Fibroblast of skin of left biceps (primary cell): Measurements from ENCODE around the gene SMAD3.

Experiments
- DNase-seq, 2 experiments: peaks; one replicate each; pipeline ENCODE4 v3.0.0-alpha.2; 2013; ENCODE audit warnings: low read depth in 2 of 2

The SMAD3 gene

GRCh38 chr15:67196672-67197363, 131.4 kb downstream of the SMAD3 start:
- DNase-seq = peak; percentile 61 to 65

DNA sequence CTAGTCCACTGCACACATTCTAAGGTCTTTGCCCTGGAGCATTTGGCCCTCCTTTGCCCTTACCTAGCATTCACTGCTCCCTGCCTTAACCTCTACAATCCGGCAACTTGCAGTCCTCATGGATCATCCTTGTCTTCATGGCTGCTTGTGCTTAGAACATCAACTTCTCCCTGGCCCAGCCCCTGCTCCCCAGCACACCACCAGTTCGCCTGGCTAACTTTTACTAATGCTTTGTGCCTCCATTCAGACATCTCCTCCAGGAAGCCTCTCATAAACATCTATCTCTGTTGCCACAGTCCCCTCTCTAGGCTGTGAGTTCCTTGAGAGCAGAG, 131.9 kb downstream of the SMAD3 start:
- DNase-seq = no peak

DNA sequence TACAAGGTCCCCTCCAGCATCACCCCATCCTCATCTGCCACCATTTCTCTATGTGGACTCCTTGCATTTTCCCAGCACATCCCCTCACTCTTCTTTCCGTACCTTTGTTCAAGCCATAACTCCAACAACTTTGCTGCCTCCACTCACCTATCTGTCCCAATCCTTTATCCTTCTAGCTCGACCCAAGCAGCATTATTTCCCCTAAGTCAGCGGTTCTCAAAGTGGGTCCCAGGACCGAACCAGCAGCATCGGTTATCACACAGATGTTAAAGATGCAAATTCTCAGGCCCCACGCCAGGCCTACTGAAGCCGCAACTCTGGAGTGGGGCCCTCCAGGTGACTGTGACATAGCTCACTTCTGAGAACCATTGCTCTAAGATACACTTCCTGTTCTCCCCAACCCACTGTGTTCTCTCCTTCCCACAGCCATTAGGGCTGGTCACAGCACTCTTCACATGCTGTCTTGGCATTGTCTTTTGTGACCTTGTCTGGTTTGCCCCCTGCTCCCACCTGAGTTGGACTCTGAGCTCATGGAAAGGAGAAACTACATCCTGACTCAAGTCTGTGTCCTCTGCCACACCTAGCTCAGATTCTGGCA, 132.9 kb downstream of the SMAD3 start:
- DNase-seq = no peak

- no peak for DNase-seq
These were observed 134.0 kb downstream of the SMAD3 start for GRCh38 chr15:67199391-67199790.

DNA sequence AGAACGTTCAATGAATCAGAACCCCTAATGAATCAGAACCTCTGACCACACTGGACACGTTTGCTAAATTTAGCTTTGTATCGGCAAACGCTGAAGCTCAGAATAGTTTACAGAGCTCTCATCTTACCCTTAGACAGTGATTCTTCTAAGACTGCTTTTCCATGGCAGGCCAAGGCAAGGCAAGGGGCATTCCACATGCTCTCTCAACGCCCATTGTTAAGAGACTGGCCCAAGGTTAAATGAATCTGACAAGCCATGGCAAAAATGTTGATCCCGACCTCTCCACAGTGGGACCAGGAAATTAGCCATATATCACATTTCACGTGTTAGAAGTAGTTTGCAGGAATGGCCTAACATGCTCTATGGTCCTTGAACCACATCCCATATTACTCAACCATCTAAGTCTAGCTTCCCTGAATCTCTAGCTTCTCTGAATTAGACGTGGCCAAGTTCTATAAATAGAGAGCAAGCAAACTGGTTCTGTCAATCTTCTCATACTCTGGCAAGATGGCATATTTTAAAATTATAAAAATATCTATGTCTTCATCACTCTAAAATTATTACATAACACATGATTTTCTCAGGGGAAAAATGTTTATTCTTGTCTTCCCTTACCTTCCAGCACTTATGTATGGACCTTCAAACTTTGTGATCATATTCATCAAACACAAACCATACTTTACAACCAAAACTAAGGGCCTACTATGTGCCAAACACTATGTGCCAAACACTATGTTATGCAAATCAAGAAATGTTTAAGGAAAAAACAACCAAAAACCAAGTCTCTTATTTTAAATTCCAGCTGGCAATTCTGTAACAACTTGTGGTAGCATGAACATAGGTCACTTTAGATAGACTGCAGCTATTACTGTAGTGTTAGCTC, 134.7 kb downstream of the SMAD3 start:
- no peak for DNase-seq

DNA sequence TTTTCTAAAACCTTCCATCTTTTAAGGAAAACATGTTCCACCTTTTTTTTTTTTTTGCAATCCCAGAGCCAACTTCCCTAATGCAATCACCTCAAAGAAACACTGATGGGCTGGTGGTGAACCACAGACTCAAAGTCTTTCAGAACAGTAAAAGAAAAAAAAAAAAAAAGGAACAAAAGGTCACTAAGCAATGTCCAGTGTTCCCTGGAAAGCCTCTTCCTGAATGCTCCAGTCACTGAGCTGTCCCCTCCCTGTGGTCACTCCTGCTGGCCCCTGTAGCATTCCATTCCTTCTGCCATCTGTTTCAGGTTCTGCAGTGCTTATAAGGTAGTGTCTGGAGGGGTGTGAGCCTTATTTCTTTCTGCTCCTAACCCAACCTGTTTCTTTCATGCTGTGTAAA, 135.7 kb downstream of the SMAD3 start:
- DNase-seq = no peak

DNA sequence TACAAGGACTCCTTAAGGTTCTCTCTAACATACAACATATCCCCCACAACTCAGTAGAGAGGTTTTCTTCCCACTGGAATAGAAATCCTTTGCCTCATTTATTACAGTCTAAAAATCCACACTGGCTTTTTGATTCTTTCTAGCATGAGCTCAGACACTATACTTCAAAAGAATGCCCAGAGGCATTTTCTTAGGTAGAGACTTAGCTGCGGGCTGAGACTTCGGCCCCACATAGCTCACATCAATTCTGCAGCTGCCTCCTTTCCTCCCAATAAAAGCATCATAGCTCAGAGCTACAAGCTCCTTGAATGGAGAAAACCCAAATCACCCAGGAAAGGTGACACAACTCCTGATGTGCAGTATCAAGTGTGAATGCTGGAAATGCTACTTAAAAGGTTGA, 136.7 kb downstream of the SMAD3 start:
- DNase-seq = no peak

- no peak for DNase-seq
These were observed 137.6 kb downstream of the SMAD3 start for GRCh38 chr15:67202991-67203390.

GRCh38 chr15:67207555-67208207, 142.3 kb downstream of the SMAD3 start:
- no peak for DNase-seq

DNA sequence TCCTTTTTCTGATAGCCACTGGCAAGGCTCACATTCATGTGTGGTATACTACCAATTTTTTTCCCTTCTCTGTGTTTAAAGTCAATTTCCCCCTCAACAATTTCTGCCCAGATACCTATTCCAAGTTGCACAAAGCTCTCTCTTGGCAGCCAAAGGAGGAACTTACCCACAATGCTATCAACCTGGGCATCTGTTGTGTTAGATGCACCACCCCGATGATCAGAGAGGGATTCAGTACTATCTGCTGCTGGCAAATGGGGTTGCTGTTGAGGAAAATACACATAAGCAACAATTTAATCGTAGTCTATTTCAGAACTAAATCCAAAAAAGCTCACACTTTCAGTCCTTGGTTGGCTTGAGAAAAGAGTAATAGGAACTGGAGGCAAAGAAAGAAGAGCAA, 143.0 kb downstream of the SMAD3 start:
- DNase-seq = no peak

GRCh38 chr15:67210555-67211168, 145.3 kb downstream of the SMAD3 start:
- DNase-seq = no peak

GRCh38 chr15:67212684-67213367, 147.4 kb downstream of the SMAD3 start:
- DNase-seq = no peak

DNA sequence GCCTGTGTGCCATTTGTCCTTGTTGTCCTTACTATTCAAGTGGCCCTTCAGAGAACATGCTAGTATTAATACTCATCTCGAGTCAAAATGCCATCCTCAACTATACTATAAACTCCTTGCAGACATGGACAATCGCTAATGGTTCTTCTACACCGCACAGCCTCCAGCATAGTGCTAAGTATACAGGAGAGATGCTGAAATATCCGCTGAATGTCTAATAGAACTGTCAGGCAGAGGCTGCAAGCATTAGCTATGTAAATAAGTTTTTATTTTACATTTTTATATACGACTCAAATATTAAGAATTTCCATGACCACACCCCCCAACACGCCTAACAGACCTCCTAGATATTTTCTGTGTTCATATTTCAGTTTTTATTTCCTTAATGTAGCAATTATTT, 149.7 kb downstream of the SMAD3 start:
- no peak for DNase-seq

DNA sequence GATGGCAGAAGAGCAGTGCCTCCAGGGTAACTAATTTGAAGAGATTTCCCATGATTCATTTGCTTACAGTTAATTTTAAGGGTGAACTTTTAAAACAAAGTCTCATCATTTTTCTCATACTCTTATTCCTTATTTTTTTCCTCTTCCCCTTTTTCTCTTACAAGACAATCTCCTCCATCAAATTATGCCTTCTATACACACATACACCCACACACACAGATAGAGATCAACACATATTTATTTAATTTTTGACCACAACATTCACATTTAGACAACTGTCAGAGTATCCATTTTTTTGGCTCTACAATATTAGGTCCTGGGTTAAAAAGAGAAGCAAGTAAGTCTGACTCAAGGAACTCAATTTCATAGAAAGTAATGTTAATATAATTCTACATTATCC, 151.5 kb downstream of the SMAD3 start:
- no peak for DNase-seq

GRCh38 chr15:67218428-67218827, 153.0 kb downstream of the SMAD3 start:
- DNase-seq = no peak

DNA sequence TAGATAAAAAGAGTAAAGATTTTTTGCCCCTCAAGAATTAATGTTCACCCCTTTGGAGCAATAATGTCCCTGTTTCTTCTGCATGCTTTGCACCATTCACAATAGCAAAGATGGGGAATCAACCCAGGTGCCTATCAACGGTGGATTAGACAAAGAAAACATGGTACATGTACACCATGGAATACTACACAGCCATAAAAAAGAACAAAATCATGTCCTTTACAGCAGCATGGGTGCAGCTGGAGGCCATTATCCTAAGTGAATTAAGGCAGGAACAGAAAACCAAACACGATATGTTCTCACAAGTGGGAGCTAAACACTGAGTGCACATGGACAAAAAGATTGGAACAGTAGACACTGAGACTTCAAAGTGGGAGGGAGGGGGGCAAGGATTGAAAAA, 153.9 kb downstream of the SMAD3 start:
- no peak for DNase-seq

GRCh38 chr15:67224889-67225288, 159.5 kb downstream of the SMAD3 start:
- DNase-seq = no peak

DNA sequence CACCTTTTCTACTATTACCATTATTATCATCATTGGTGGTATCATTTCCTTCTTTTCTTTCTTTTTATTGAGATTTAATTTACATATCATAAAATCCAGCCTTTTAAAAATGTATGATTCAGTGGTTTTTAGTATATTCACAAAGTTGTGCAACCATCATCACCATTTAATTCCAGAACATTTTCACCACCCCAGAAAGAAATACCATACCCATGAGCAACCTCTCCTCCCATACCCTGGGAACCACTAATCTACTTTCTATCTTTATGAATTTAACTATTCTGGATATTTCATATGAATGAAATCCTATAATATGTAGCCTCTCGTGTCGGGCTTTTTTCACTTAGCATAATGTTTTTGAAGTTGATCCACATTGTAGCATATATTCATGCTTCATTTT, 159.9 kb downstream of the SMAD3 start:
- peak; percentile 35 to 54 for DNase-seq

GRCh38 chr15:67227431-67227830, 162.0 kb downstream of the SMAD3 start:
- no peak for DNase-seq

DNA sequence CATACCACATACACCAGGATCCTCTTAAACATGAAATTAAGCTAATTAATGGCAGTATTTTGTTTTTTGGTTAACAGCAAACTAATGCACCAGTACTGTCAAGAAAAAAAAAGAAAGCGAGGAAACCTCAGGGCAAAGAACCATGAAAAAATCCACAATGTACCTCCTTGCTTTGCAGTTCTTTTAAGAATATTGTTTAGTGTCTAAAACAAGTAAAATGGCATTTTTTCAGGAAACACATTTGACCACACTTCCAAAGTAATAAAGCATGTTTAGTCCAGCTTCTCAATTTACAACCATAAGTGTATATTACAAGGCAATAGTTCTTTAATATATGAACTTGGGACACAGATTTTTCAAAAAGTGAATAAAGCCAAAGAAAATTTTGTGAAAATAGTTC, 162.4 kb downstream of the SMAD3 start:
- DNase-seq = no peak

- DNase-seq = no peak
These were observed 162.9 kb downstream of the SMAD3 start for GRCh38 chr15:67228286-67228685.
